Vein endothelial cell (primary cell): ENCODE results near the gene GPR155. TPM values are rescaled to one million over a fixed set of nuclear protein-coding genes. Genes with fewer than 3 reads are reported as not detected.

Experiments
- total RNA-seq: library from RNA; depleted of rRNA; stranded (reverse); fragments of >200 nt; gene quantifications from 2 replicates; pipeline ENCODE4 v1.2.3, GENCODE V29; 2012

Gene GPR155
- 0.98 and 1.4 TPM in 2 replicates for total RNA-seq

GRCh38 chr2:174486563-174487107 lies at the start of gene GPR155:
Gene GPR155 (minus strand): TSS chr2:174487029. CDS start chr2:174481956, 5,073 bp downstream.

GRCh38 chr2:174395284-174395968 lies 91.4 kb downstream of the GPR155 start, which contains the start of gene SCRN3:
Gene SCRN3 (plus strand): TSS chr2:174395730. CDS start chr2:174398284, 2,554 bp downstream.

Other genes with a start within 250 kb of the GPR155 start
- gene OLA1, start 238.5 kb downstream of the GPR155 start, total RNA-seq = 87.2 and 134 TPM in 2 replicates
- not detected in 2 replicates for gene SP9, start 152.1 kb downstream of the GPR155 start, total RNA-seq
- gene SCRN3, start 91.3 kb downstream of the GPR155 start, total RNA-seq = 18.3 and 21.5 TPM in 2 replicates
- gene WIPF1, start 110.8 kb upstream of the GPR155 start, total RNA-seq = 11.4 and 15.0 TPM in 2 replicates